ENCODE results near the gene CALM1.

Gene CALM1

GRCh38 chr14:90407230-90407629, 10.4 kb downstream of the CALM1 start:
- DNase-seq (ENCODE audit: low spot score) (no peak), FAIRE-seq (no peak)

DNA sequence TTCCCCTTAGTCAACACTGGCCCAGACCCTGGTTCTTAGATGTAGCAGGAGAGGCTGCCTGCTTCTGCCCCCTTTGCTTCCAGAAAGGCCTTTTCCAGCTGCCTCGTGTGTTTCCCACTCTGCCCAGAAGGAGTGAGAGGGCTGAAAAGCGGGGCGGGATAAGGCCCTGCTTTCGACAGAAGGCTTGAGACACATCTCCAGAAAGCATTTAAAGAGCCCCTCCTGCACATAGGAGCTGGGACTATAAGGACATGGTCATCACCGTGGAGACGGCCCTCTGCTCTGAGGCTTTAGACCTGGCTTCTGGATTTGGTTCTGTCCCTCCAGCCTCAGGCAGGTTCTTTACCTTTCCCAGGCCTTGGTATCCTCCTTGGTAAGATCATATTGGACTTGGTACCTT, 11.9 kb downstream of the CALM1 start:
- no peak for DNase-seq (ENCODE audit: low spot score)
- no peak for FAIRE-seq

GRCh38 chr14:90409209-90409730, 12.4 kb downstream of the CALM1 start:
- DNase-seq (ENCODE audit: low spot score) (peak; percentile 86), FAIRE-seq (peak; percentile 80)

DNA sequence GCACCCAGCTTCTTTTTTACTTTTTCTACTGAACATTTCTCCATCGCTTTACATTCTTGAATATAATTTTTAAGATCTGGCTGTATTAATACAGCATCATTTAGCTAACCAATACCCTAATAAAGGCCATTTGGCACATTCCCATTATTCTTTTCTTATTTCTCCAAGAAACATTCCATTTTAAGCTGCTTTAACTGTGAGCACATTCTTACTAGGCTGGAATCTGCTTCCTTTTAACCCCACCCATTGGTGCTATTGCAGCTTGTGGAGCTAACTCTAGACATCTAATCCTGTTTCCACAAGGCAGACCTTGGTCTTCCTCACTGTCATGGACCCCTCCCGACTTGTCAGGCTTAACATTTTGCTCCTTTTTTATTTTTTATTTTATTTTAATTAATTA, 15.2 kb downstream of the CALM1 start:
- FAIRE-seq (no peak), DNase-seq (ENCODE audit: low spot score) (no peak)

- DNase-seq (ENCODE audit: low spot score) (no peak), FAIRE-seq (no peak)
Measured at GRCh38 chr14:90416720-90417119, 19.9 kb downstream of the CALM1 start.

DNA sequence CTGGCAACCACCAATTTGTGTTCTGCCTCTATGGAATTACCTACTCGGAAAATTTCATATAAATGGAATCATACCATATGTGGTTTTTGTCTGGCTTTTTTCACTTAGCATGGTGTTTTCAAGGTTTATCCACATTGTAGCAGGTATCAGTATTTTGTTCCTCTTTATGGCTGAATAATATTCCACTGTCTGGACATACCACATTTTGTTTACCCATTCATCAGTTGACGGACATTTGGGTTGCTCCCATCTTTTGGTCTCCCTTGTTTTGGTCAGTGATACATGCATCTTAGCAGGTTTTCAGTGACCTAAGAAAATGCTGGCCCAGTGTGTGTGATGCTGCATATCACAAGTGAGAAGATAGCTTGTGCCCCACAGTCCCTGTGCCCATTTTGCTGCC, 21.2 kb downstream of the CALM1 start:
- DNase-seq (ENCODE audit: low spot score), result no peak
- no peak for FAIRE-seq

GRCh38 chr14:90419200-90419599, 22.4 kb downstream of the CALM1 start:
- DNase-seq (ENCODE audit: low spot score), result peak; percentile 89
- peak; percentile 70 for FAIRE-seq

- FAIRE-seq (no peak), DNase-seq (ENCODE audit: low spot score) (no peak)
Measured at GRCh38 chr14:90421001-90421631, 24.3 kb downstream of the CALM1 start.

DNA sequence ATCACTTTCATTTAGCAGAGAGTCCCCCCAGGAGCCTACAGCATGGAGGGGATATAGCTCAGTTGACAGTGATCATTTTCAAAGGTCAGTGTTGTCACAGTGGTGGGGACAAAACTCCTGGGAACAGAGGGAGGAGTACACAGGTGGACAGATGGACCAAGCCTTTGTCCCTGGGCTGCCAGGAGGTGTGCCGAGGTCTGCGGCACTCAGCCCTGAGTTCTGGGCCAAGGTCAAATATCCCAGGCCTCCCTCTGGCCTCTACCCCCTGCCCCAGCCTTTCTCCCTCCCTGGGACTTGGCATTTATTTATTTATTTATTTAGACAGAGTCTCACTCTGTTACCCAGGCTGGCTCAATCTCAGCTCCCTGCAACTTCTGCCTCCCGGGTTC, 24.8 kb downstream of the CALM1 start:
- no peak for FAIRE-seq
- no peak for DNase-seq (ENCODE audit: low spot score)

DNA sequence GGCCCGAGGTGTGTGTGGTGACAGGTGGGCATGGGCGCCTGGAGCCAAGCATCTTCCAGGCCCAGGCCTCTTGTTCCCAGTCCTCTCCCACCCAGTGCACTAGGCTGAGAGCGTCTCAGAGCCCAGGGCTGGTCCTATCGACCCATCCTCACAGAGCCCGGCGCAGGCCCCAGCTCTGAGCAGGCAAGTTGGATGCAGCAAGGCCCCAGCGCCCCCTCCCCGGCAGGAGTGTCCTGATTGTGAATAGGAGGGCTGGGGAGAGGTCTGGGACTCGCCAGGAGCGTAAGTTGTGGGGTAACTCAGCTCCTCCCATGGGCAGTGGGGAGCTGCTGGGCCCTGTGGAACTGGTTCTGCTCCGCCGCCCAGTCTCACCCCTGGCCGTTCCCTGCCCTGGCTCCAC, 26.3 kb downstream of the CALM1 start:
- FAIRE-seq, result no peak

DNA sequence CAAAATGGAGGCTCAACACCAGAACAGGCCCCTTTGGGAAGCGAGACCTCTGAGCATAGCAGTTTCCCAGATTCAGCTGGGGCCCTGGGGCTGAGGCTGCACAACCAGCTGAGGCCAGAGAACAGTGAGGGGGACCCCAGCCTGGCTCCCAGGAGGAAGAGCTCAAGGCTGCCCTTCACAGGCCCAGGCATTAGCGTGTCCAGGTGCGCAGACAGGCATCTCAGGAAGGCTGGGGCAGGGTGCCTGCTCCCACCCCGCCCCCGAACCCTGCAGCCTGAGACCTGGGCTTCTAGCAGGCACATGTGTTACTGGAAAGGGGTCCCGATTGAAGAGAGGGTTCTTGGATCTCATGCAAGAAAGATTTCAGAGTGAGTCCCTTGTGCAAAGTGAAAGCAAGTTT, 27.2 kb downstream of the CALM1 start:
- DNase-seq (ENCODE audit: low spot score) (no peak), FAIRE-seq (no peak)

More for the DNA sequence above, 26.3 kb downstream of the CALM1 start:
- DNase-seq (ENCODE audit: low spot score), result no peak

DNA sequence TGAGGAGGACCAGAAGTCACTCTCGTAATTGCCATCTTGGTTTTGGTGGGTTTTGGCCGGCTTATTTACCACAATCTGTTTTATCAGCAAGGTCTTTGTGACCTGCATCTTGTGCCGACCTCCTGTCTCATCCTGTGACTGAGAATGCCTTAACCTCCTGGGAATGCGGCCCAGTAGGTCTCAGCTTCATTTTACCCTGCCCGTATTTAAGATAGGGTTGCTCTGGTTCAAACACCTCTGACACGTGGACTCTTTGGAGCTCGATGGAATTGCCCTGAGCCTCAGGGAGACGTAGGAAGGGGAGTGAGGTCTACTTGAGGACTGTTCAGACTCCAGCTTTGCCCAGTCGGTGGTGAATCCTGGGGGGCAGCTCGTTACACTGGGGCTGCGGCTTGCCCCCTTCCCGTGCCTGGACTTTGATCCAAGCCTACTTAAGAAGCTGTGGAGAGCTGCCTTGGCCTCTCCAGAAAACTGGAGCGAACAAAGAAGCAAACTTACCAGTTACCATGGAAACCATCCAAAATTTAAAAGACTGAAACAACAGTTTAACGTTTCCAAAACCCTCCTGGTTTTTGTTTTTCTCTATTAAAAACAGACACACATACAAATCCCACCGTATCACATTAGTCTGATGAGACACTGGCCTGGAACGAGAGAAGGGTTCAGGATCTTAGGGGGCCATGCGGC, 28.0 kb downstream of the CALM1 start:
- no peak for FAIRE-seq
- DNase-seq (ENCODE audit: low spot score), result no peak

DNA sequence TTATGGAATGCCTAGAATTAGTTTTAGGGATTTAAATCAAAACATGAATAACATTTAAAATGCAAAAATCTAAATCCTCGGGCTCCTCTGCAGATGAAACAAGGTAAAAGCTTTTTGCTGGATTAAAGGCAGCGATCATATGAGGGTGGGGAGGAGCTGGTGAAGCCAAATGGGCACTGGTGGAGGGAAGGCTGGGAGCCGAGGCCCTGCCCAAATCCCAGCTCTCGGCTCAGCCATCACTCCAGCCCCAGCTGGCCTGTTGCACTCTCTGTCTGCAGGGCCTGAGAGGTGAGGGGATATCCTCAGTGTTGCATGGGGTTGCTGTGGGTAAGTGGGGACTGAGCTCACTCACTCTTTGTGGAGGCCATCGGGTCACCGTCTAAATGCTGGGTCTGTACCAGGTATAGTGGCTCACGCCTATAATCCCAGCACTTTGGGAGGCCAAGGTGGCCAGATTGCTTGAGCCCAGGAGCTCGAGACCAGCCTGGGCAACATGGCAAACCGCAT, 28.6 kb downstream of the CALM1 start:
- DNase-seq (ENCODE audit: low spot score), result no peak
- no peak for FAIRE-seq

- DNase-seq (ENCODE audit: low spot score) (no peak), FAIRE-seq (no peak)
Measured at GRCh38 chr14:90426031-90426540, 29.3 kb downstream of the CALM1 start.

DNA sequence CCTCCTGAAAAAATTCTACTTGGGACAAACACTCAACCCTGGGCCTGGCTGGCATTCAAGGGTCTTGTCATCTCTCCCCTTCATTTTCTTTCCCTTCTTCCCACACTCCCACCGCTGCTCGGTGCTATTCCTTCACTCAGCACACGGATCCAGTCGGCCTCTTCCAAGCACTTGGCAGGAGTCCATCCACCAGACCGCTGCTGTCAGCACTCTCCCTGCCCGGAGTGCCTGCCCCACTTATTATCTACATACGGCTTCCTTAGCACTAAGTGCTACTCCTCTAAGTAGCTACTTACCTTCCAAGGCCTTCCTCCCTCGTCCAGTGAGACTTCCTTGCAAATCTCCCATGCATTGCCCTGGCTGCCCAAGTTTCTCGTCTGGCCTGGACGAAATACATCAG, 29.8 kb downstream of the CALM1 start:
- DNase-seq (ENCODE audit: low spot score) (no peak), FAIRE-seq (no peak)

GRCh38 chr14:90427848-90428426, 31.1 kb downstream of the CALM1 start:
- DNase-seq (ENCODE audit: low spot score), result no peak
- no peak for FAIRE-seq

- FAIRE-seq, result no peak
- DNase-seq (ENCODE audit: low spot score), result no peak
Measured at GRCh38 chr14:90428676-90429075, 31.8 kb downstream of the CALM1 start.

GRCh38 chr14:90429236-90429635, 32.4 kb downstream of the CALM1 start:
- FAIRE-seq (no peak), DNase-seq (ENCODE audit: low spot score) (no peak)

- DNase-seq (ENCODE audit: low spot score) (no peak), FAIRE-seq (no peak)
Measured at GRCh38 chr14:90429754-90430153, 32.9 kb downstream of the CALM1 start.

GRCh38 chr14:90434370-90435020, 37.7 kb downstream of the CALM1 start:
- FAIRE-seq (no peak), DNase-seq (ENCODE audit: low spot score) (no peak)

DNA sequence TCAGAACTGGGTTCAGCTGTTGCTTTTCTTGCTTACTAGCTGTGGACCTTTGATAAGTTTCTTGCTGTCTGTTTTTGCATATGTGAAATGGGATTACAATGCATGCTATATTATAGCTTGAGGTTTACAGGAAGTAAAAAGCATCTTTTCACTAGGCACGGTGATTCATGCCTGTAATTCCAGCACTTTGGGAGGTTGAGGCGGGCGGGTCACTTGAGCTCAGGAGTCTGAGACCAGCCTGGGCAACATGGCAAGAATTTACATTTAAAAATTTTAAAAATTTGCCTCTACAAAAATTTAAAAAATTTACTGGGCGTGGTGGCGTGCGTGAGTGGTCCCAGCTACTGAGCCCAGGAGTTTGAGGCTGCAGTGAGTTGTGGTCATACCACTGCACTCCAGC, 42.0 kb downstream of the CALM1 start:
- DNase-seq (ENCODE audit: low spot score) (no peak), FAIRE-seq (no peak)

DNA sequence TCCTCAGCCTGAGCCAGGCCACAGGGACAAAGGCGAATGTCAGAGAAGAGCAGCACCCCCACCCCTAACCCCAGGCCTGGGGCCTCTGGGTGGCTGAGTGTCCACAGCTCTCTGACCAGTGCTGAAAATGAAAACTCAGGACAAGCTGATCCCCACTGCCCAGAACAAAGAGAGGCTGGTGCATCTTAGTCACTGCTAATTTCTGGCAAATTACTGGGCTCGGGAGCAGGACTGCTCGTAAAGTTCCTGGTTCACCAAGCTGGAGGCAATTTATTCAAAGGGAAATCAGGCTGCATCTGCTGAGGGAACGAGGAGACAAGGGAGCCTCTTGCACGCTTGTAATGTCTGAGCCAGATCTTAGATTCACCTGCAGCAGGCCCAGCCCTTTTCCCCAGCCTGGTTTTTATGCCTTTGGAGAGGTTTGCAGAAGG, 43.2 kb downstream of the CALM1 start:
- FAIRE-seq (no peak), DNase-seq (ENCODE audit: low spot score) (no peak)

Data from RCC 7860 (cell line).